GM18517 (cell line): Measurements from ENCODE around the gene PALM3.

Experiments used
- ATAC-seq: cut with Tn5 transposase; IDR thresholded peaks from one replicate; pipeline ENCODE4 v1.9.1; 2021; ENCODE audit warnings: mild to moderate bottlenecking, moderate library complexity; ENCODE audit not compliant: unreplicated experiment

PALM3 gene

GRCh38 chr19:14089662-14090508 lies 28.0 kb upstream of the PALM3 start:
- no peak for ATAC-seq

GRCh38 chr19:14089412-14089661 lies 27.5 kb upstream of the PALM3 start:
- ATAC-seq, result no peak

GRCh38 chr19:14088634-14089411 lies 26.9 kb upstream of the PALM3 start:
- ATAC-seq, result no peak

GRCh38 chr19:14086098-14086497 lies 24.2 kb upstream of the PALM3 start:
- ATAC-seq, result no peak

GRCh38 chr19:14085309-14085995 lies 23.6 kb upstream of the PALM3 start, which contains the start of gene C19orf67:
C19orf67 (minus strand) TSS chr19:14085783; CDS start chr19:14085627, 156 bp downstream.
- no peak for ATAC-seq

GRCh38 chr19:14082675-14082960 lies 20.7 kb upstream of the PALM3 start:
- no peak for ATAC-seq

GRCh38 chr19:14081797-14082674 lies 20.2 kb upstream of the PALM3 start:
- ATAC-seq, result no peak

GRCh38 chr19:14080887-14081796 lies 19.3 kb upstream of the PALM3 start:
- ATAC-seq, result peak; percentile 86

- ATAC-seq, result no peak
Observed at GRCh38 chr19:14078411-14078810, 16.5 kb upstream of the PALM3 start.

GRCh38 chr19:14073925-14074838 lies 12.3 kb upstream of the PALM3 start:
- ATAC-seq, result no peak

GRCh38 chr19:14073261-14073924 lies 11.5 kb upstream of the PALM3 start:
- ATAC-seq, result peak; percentile 47

- ATAC-seq, result no peak
Observed at GRCh38 chr19:14072535-14073260, 10.8 kb upstream of the PALM3 start, which contains the start of gene MISP3. MISP3 (plus strand) TSS chr19:14072786; CDS start chr19:14073310, 524 bp downstream.

GRCh38 chr19:14070268-14071050 lies 8.6 kb upstream of the PALM3 start:
- ATAC-seq, result no peak

GRCh38 chr19:14066134-14066533 lies 4.3 kb upstream of the PALM3 start:
- ATAC-seq, result no peak

- no peak for ATAC-seq
Observed at GRCh38 chr19:14063105-14063504, 1.2 kb upstream of the PALM3 start.

GRCh38 chr19:14062558-14062855 lies 631 bp upstream of the PALM3 start:
- no peak for ATAC-seq
